Measurements from ENCODE around the gene ACOX3. TPM values are rescaled to one million over a fixed set of nuclear protein-coding genes. Genes with fewer than 3 reads are reported as not detected.
A peak's percentile ranks its signal among the peaks of the same experiment; 100 is the strongest.
"Not testable (repeated sequence)": the region's sequence is repeated elsewhere in the genome, so short reads cannot be mapped to it uniquely, and the experiment has no call there.

Gene ACOX3
- total RNA-seq, 1 donor from 2014 or later = 44.1 TPM

- H3K27ac Mint-ChIP-seq (ENCODE audit: unreplicated experiment) = no peak overlapping the region
- H3K4me3 Mint-ChIP-seq (ENCODE audit: unreplicated experiment) = peak overlapping the region; percentile 59
These were observed 32.8 kb downstream of the ACOX3 start for GRCh38 chr4:8407756-8408155.

GRCh38 chr4:8407316-8407715, 33.2 kb downstream of the ACOX3 start:
- Mint-ChIP-seq H3K4me1 (ENCODE audit: unreplicated experiment) (peaks cover 24% of the 10 kb centered on the region), H3K4me3 (ENCODE audit: unreplicated experiment) (no peak overlapping the region), H3K27ac (ENCODE audit: unreplicated experiment) (no peak overlapping the region), H3K36me3 (ENCODE audit: low read depth, unreplicated experiment) (peaks cover 40% of the 10 kb centered on the region), H3K9me3 (ENCODE audit: unreplicated experiment) (no peaks in the 10 kb centered on the region), H3K27me3 (ENCODE audit: unreplicated experiment) (peaks cover 16% of the 10 kb centered on the region)
- TF ChIP-seq, protein P1, sequence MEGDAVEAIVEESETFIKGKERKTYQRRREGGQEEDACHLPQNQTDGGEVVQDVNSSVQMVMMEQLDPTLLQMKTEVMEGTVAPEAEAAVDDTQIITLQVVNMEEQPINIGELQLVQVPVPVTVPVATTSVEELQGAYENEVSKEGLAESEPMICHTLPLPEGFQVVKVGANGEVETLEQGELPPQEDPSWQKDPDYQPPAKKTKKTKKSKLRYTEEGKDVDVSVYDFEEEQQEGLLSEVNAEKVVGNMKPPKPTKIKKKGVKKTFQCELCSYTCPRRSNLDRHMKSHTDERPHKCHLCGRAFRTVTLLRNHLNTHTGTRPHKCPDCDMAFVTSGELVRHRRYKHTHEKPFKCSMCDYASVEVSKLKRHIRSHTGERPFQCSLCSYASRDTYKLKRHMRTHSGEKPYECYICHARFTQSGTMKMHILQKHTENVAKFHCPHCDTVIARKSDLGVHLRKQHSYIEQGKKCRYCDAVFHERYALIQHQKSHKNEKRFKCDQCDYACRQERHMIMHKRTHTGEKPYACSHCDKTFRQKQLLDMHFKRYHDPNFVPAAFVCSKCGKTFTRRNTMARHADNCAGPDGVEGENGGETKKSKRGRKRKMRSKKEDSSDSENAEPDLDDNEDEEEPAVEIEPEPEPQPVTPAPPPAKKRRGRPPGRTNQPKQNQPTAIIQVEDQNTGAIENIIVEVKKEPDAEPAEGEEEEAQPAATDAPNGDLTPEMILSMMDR (IDR thresholded peaks at IDR 0.05; ENCODE audit: unreplicated experiment) = no peak
- DNase-seq (ENCODE audit: low spot score) = no peak

More at GRCh38 chr4:8407756-8408155, 32.8 kb downstream of the ACOX3 start:
- Mint-ChIP-seq H3K4me1 (ENCODE audit: unreplicated experiment) (peaks cover 19% of the 10 kb centered on the region), H3K27me3 (ENCODE audit: unreplicated experiment) (peaks cover 14% of the 10 kb centered on the region), H3K9me3 (ENCODE audit: unreplicated experiment) (no peaks in the 10 kb centered on the region), H3K36me3 (ENCODE audit: low read depth, unreplicated experiment) (peaks cover 42% of the 10 kb centered on the region)
- TF ChIP-seq, protein P1 (IDR thresholded peaks at IDR 0.05; ENCODE audit: unreplicated experiment) = no peak
- no peak for DNase-seq (ENCODE audit: low spot score)

DNA sequence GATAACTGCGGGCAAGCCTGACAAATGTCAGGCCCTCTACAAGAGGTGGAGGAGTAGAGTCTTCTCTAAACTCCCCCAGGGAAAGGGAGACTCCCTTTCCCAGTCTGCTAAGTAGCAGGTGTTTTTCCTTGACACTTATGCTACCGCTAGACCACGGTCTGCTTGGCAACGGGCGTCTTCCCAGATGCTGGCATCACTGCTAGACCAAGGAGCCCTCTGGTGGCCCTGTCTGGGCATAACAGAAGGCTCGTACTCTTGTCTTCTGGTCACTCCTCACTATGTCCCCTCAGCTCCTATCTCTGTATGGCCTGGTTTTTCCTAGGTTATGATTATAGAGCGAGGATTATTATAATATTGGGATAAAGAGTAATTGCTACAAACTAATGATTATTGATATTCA, 33.6 kb downstream of the ACOX3 start:
- Mint-ChIP-seq H3K27me3 (ENCODE audit: unreplicated experiment) (peaks cover 16% of the 10 kb centered on the region), H3K36me3 (ENCODE audit: low read depth, unreplicated experiment) (peaks cover 37% of the 10 kb centered on the region), H3K4me1 (ENCODE audit: unreplicated experiment) (peaks cover 25% of the 10 kb centered on the region)
- H3K27ac Mint-ChIP-seq (ENCODE audit: unreplicated experiment); H3K9me3 Mint-ChIP-seq (ENCODE audit: unreplicated experiment); H3K4me3 Mint-ChIP-seq (ENCODE audit: unreplicated experiment): not testable (repeated sequence)
- peak; percentile 27 for DNase-seq (ENCODE audit: low spot score)

GRCh38 chr4:8405516-8405875, 35.0 kb downstream of the ACOX3 start:
- TF ChIP-seq, protein P1 (IDR thresholded peaks at IDR 0.05; ENCODE audit: unreplicated experiment) = no peak
- no peak overlapping the region for H3K27ac Mint-ChIP-seq (ENCODE audit: unreplicated experiment)
- H3K4me3 Mint-ChIP-seq (ENCODE audit: unreplicated experiment) = no peak overlapping the region
- no peak for DNase-seq (ENCODE audit: low spot score)
- H3K27me3 Mint-ChIP-seq (ENCODE audit: unreplicated experiment) = peaks cover 13% of the 10 kb centered on the region
- H3K9me3 Mint-ChIP-seq (ENCODE audit: unreplicated experiment) = no peaks in the 10 kb centered on the region
- peaks cover 33% of the 10 kb centered on the region for H3K36me3 Mint-ChIP-seq (ENCODE audit: low read depth, unreplicated experiment)
- H3K4me1 Mint-ChIP-seq (ENCODE audit: unreplicated experiment) = peaks cover 22% of the 10 kb centered on the region

- Mint-ChIP-seq H3K27ac (ENCODE audit: unreplicated experiment) (peak overlapping the region; percentile 42), H3K36me3 (ENCODE audit: low read depth, unreplicated experiment) (peaks cover 33% of the 10 kb centered on the region), H3K9me3 (ENCODE audit: unreplicated experiment) (no peaks in the 10 kb centered on the region), H3K27me3 (ENCODE audit: unreplicated experiment) (peaks cover 11% of the 10 kb centered on the region), H3K4me3 (ENCODE audit: unreplicated experiment) (peak overlapping the region; percentile 48), H3K4me1 (ENCODE audit: unreplicated experiment) (peaks cover 22% of the 10 kb centered on the region)
- no peak for DNase-seq (ENCODE audit: low spot score)
- TF ChIP-seq, protein P1 (IDR thresholded peaks at IDR 0.05; ENCODE audit: unreplicated experiment) = no peak
These were observed 35.6 kb downstream of the ACOX3 start for GRCh38 chr4:8404791-8405515.
